HG03571 (cell line): ENCODE measurements around the gene SELENOW.
"Not testable (repeated sequence)": the region's sequence is repeated elsewhere in the genome, so short reads cannot be mapped to it uniquely, and the experiment has no call there.

Source experiments
- ATAC-seq: cut with Tn5 transposase; IDR thresholded peaks from one replicate; pipeline ENCODE4 v1.9.1; 2021; ENCODE audit not compliant: unreplicated experiment

The SELENOW gene

GRCh38 chr19:47756627-47756929 is 21.9 kb upstream of the SELENOW start:
- no peak for ATAC-seq

GRCh38 chr19:47756953-47757608 is 21.4 kb upstream of the SELENOW start:
- ATAC-seq = no peak

GRCh38 chr19:47757617-47758442 is 20.7 kb upstream of the SELENOW start:
- no peak for ATAC-seq

- no peak for ATAC-seq
Observed at GRCh38 chr19:47758443-47758804, 20.1 kb upstream of the SELENOW start.

- no peak for ATAC-seq
Observed at GRCh38 chr19:47760632-47760999, 17.9 kb upstream of the SELENOW start.

GRCh38 chr19:47761566-47761965 is 16.9 kb upstream of the SELENOW start:
- no peak for ATAC-seq

GRCh38 chr19:47762151-47762550 is 16.4 kb upstream of the SELENOW start:
- no peak for ATAC-seq

GRCh38 chr19:47762615-47763308 is 15.7 kb upstream of the SELENOW start:
- ATAC-seq = no peak

GRCh38 chr19:47764705-47765104 is 13.8 kb upstream of the SELENOW start:
- ATAC-seq = not testable (repeated sequence)

GRCh38 chr19:47765523-47766358 is 12.8 kb upstream of the SELENOW start:
- ATAC-seq = no peak

- no peak for ATAC-seq
Observed at GRCh38 chr19:47766359-47766620, 12.2 kb upstream of the SELENOW start.

GRCh38 chr19:47766670-47767069 is 11.8 kb upstream of the SELENOW start:
- no peak for ATAC-seq

GRCh38 chr19:47767349-47767748 is 11.2 kb upstream of the SELENOW start:
- no peak for ATAC-seq

GRCh38 chr19:47768604-47769003 is 9.9 kb upstream of the SELENOW start:
- ATAC-seq = no peak

- no peak for ATAC-seq
Observed at GRCh38 chr19:47769534-47769933, 9.0 kb upstream of the SELENOW start.

- ATAC-seq = not testable (repeated sequence)
Observed at GRCh38 chr19:47771291-47771690, 7.2 kb upstream of the SELENOW start.

- ATAC-seq = no peak
Observed at GRCh38 chr19:47776568-47776967, 1.9 kb upstream of the SELENOW start.

GRCh38 chr19:47777245-47778048 is 1.1 kb upstream of the SELENOW start:
- not testable (repeated sequence) for ATAC-seq

- ATAC-seq = no peak
Observed at GRCh38 chr19:47778954-47779351, 450 bp downstream of the SELENOW start.

GRCh38 chr19:47779524-47780214 is 1.2 kb downstream of the SELENOW start:
- no peak for ATAC-seq
